WTC11 (cell line): ENCODE measurements around the gene GJB2. TPM values are rescaled to one million over a fixed set of nuclear protein-coding genes. Genes with fewer than 3 reads are reported as not detected.
A peak's percentile ranks its signal among the peaks of the same experiment; 100 is the strongest.

Experiments
- ATAC-seq: fragments of 200-7000 bp; cut with Tn5 transposase; 2 replicates; pipeline ENCODE4 v1.10.0; 2021; ENCODE audit warnings: mild to moderate bottlenecking, moderate library complexity
- Bru-seq: library from RNA; stranded (reverse); fragments of 400-500 nt; gene quantifications from one replicate; lab custom pipeline; 2021; lab: Mats Ljungman, UMichigan
- CTCF ChIA-PET: fragments of 300-600 bp; sonication (Branson Sonifier 250); formaldehyde crosslinking; loops from one replicate; lab custom pipeline; 2021; ENCODE audit warnings: antibody characterized with exemption; lab: Charles Lee
- POLR2A ChIA-PET: fragments of 350-600 bp; sonication (Branson Sonifier 250); formaldehyde crosslinking; loops from one replicate; lab custom pipeline; 2021; ENCODE audit warnings: antibody characterized with exemption; lab: Charles Lee
- DNase-seq: peaks from one replicate; pipeline ENCODE4 v3.0.0; 2021; ENCODE audit warnings: low spot score
- H3K27ac Mint-ChIP-seq: 2 replicates; pipeline ENCODE4 v1.8.0; 2021; ENCODE audit warnings: mixed read lengths
- H3K27me3 Mint-ChIP-seq: 2 replicates; pipeline ENCODE4 v1.8.0; 2021; ENCODE audit warnings: low read depth, mild to moderate bottlenecking, moderate library complexity, mixed read lengths
- H3K36me3 Mint-ChIP-seq: 2 replicates; pipeline ENCODE4 v1.8.0; 2021; ENCODE audit warnings: mixed read lengths
- H3K4me1 Mint-ChIP-seq: 2 replicates; pipeline ENCODE4 v1.8.0; 2022; ENCODE audit warnings: mixed read lengths
- H3K4me3 Mint-ChIP-seq: 2 replicates; pipeline ENCODE4 v1.8.0; 2021; ENCODE audit warnings: mild to moderate bottlenecking, moderate library complexity, mixed read lengths
- H3K9me3 Mint-ChIP-seq: 2 replicates; pipeline ENCODE4 v1.8.0; 2021; ENCODE audit warnings: mixed read lengths
- AFF4 ChIP-seq: sonication (generic); formaldehyde crosslinking; IDR thresholded peaks from 2 replicates; pipeline ENCODE4 v1.8.1; 2023; ENCODE audit warnings: mild to moderate bottlenecking, missing genetic modification reagents, borderline replicate concordance
- ATF2 ChIP-seq: sonication (generic); formaldehyde crosslinking; IDR thresholded peaks from 2 replicates; pipeline ENCODE4 v1.8.1; 2022; ENCODE audit warnings: low read depth, missing genetic modification reagents, borderline replicate concordance
- CREB1 ChIP-seq: sonication (generic); formaldehyde crosslinking; IDR thresholded peaks from 2 replicates; pipeline ENCODE4 v1.8.0; 2023; ENCODE audit warnings: mild to moderate bottlenecking, missing genetic modification reagents
- E2F5 ChIP-seq: sonication (generic); formaldehyde crosslinking; IDR thresholded peaks from 2 replicates; pipeline ENCODE4 v1.8.1; 2022; ENCODE audit warnings: mild to moderate bottlenecking, moderate library complexity, missing genetic modification reagents
- EMX1 ChIP-seq: fragments of 250-450 bp; sonication (Bioruptor Pico); IDR thresholded peaks from 2 replicates; pipeline ENCODE4 v1.8.0; 2021; ENCODE audit warnings: mild to moderate bottlenecking
- ETV6 ChIP-seq: sonication (generic); formaldehyde crosslinking; IDR thresholded peaks from 2 replicates; pipeline ENCODE4 v1.8.1; 2022; ENCODE audit warnings: mild to moderate bottlenecking, missing genetic modification reagents
- IRF2 ChIP-seq: sonication (generic); formaldehyde crosslinking; IDR thresholded peaks from 2 replicates; pipeline ENCODE4 v1.8.0; 2022; ENCODE audit warnings: low read depth, missing genetic modification reagents, borderline replicate concordance
- KAT7 ChIP-seq: sonication (generic); formaldehyde crosslinking; IDR thresholded peaks from 2 replicates; pipeline ENCODE4 v1.8.1; 2023; ENCODE audit warnings: missing genetic modification reagents, mild to moderate bottlenecking, borderline replicate concordance
- RORB ChIP-seq: fragments of 250-450 bp; sonication (Bioruptor Pico); IDR thresholded peaks from 2 replicates; pipeline ENCODE4 v1.9.0; 2021; ENCODE audit warnings: mild to moderate bottlenecking
- TCF7 ChIP-seq: sonication (generic); formaldehyde crosslinking; IDR thresholded peaks from 2 replicates; pipeline ENCODE4 v1.8.0; 2022; ENCODE audit warnings: mild to moderate bottlenecking, low read depth, missing genetic modification reagents, moderate library complexity
- ZBTB43 ChIP-seq: sonication (generic); formaldehyde crosslinking; IDR thresholded peaks from 2 replicates; pipeline ENCODE4 v1.8.1; 2023; ENCODE audit warnings: mild to moderate bottlenecking, missing genetic modification reagents
- ZNF219 ChIP-seq: sonication (generic); formaldehyde crosslinking; IDR thresholded peaks from 2 replicates; pipeline ENCODE4 v1.8.0; 2023; ENCODE audit warnings: missing genetic modification reagents, mild to moderate bottlenecking, borderline replicate concordance
- ZNF232 ChIP-seq: sonication (generic); formaldehyde crosslinking; IDR thresholded peaks from 2 replicates; pipeline ENCODE4 v1.8.0; 2022; ENCODE audit warnings: mild to moderate bottlenecking, missing genetic modification reagents
- ZNF423 ChIP-seq: fragments of 250-450 bp; sonication (Bioruptor Pico); IDR thresholded peaks from 2 replicates; pipeline ENCODE4 v2.1.2; 2022; ENCODE audit warnings: mild to moderate bottlenecking, moderate library complexity
- long read RNA-seq, 3 experiments: library from RNA in 1 of 3; library from capped mRNA in 1 of 3; library from polyadenylated mRNA in 1 of 3; unstranded in 2 of 3; stranded (forward) in 1 of 3; transcript quantifications; one replicate each; pipeline ENCODE4 v2.0.0, GENCODE V29; 2021
- total RNA-seq: library from RNA; stranded (reverse); gene quantifications from 3 replicates; pipeline ENCODE4 v1.2.3, GENCODE V29; 2021
- TF ChIP-seq, protein P1 (sequence below): fragments of 250-450 bp; sonication (Bioruptor Pico); IDR thresholded peaks from 2 replicates; pipeline ENCODE4 v1.8.0; 2021; ENCODE audit warnings: mild to moderate bottlenecking
- TF ChIP-seq, protein P2 (sequence below): fragments of 250-450 bp; sonication (Bioruptor Pico); IDR thresholded peaks from 2 replicates; pipeline ENCODE4 v1.9.0; 2021; ENCODE audit warnings: mild to moderate bottlenecking, borderline replicate concordance

The GJB2 gene
- total RNA-seq = 0.11 TPM in 2 of 3 replicates, not detected in the other
- percentile 25 among the genes with signal in this experiment for Bru-seq, nascent RNA
- long read RNA-seq, experiment 1, partial matches to known transcripts = 0 of 2 reads
- long read RNA-seq, experiment 1, other reads (novel, unspliced or antisense) = 0 of 2 reads
- long read RNA-seq, experiment 2 = 0 reads
- long read RNA-seq, experiment 3 = 0 reads

- no peaks in the 10 kb centered on the region for H3K36me3 Mint-ChIP-seq
- ATAC-seq = no peak; the same call in 1 of the 2 replicates
- no peaks in the 10 kb centered on the region for H3K9me3 Mint-ChIP-seq
- H3K27ac Mint-ChIP-seq = no peak within 1 kb of the TSS
- ChIA-PET CTCF (interaction anchor here (0.5 to 2.2 kb wide), 6 partner anchors 36 to 1051 kb away, joined by 3 to 9 read pairs (median 4); no protein-coding TSS in a partner anchor), POLR2A (no interaction called here)
- TF ChIP-seq, protein P1, sequence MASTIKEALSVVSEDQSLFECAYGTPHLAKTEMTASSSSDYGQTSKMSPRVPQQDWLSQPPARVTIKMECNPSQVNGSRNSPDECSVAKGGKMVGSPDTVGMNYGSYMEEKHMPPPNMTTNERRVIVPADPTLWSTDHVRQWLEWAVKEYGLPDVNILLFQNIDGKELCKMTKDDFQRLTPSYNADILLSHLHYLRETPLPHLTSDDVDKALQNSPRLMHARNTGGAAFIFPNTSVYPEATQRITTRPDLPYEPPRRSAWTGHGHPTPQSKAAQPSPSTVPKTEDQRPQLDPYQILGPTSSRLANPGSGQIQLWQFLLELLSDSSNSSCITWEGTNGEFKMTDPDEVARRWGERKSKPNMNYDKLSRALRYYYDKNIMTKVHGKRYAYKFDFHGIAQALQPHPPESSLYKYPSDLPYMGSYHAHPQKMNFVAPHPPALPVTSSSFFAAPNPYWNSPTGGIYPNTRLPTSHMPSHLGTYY (CRISPR knock-in tag) = no peak
- TF ChIP-seq TCF7 = no peak
- no peak for TF ChIP-seq ZNF232 (CRISPR knock-in tag)
- TF ChIP-seq EMX1 (CRISPR knock-in tag) = no peak
- no peak for TF ChIP-seq CREB1 (CRISPR knock-in tag)
- H3K4me3 Mint-ChIP-seq = peak within 1 kb of the TSS; percentile 68
- H3K4me1 Mint-ChIP-seq = peaks cover 18% of the 10 kb centered on the region
- peak; percentile 28 for DNase-seq
- peaks cover 92% of the 10 kb centered on the region for H3K27me3 Mint-ChIP-seq
Measured at GRCh38 chr13:20192836-20193161, at the start of gene GJB2. Gene GJB2, minus strand, starts transcription at chr13:20192938. Its CDS starts 3,357 bp downstream, at chr13:20189581.

- H3K9me3 Mint-ChIP-seq = peaks cover 22% of the 10 kb centered on the region
- no peaks in the 10 kb centered on the region for H3K4me1 Mint-ChIP-seq
- H3K27me3 Mint-ChIP-seq = peaks cover 8% of the 10 kb centered on the region; the same call in 1 of the 2 replicates
- H3K27ac Mint-ChIP-seq = no peak overlapping the region
- ChIA-PET CTCF (interaction anchor here (1.2 kb wide), 2 partner anchors 44 to 251 kb away, joined by 3 to 5 read pairs; no protein-coding TSS in a partner anchor), POLR2A (no interaction called here)
- ATAC-seq (no peak), DNase-seq (no peak)
- H3K4me3 Mint-ChIP-seq = no peak overlapping the region
- H3K36me3 Mint-ChIP-seq = peaks cover 10% of the 10 kb centered on the region
- TF ChIP-seq ZBTB43 (CRISPR knock-in tag) (no peak), ATF2 (CRISPR knock-in tag) (no peak), ZNF423 (CRISPR knock-in tag) (no peak), IRF2 (CRISPR knock-in tag) (no peak), E2F5 (CRISPR knock-in tag) (no peak)
Measured at GRCh38 chr13:20241593-20241992, 48.9 kb upstream of the GJB2 start.

DNA sequence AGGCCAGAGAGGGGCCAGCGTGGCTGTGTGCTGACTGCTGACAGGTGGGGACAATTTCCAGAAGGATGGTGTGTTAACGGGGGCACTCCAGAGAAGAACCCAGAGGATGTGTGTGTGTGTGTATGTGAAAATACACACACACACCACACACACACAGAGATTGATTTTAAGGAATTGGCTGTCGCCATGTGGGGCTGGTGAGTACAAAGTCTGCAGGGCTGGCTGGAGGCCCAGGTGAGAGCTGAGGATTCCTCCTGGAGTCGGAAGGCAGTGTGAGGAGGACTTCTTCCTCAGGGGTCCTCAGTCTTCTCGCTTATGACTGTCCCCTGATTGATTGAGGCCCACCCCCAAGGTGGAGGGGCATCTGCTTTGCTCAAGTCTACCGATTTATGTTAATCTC is 47.0 kb upstream of the GJB2 start:
- peaks cover 10% of the 10 kb centered on the region for H3K36me3 Mint-ChIP-seq
- ATAC-seq = no peak
- peaks cover 17% of the 10 kb centered on the region for H3K27me3 Mint-ChIP-seq
- peaks cover 21% of the 10 kb centered on the region for H3K9me3 Mint-ChIP-seq
- H3K4me1 Mint-ChIP-seq = no peaks in the 10 kb centered on the region
- POLR2A ChIA-PET = no interaction called here
- CTCF ChIA-PET = no interaction called here
- no peak for DNase-seq
- no peak overlapping the region for H3K27ac Mint-ChIP-seq
- no peak overlapping the region for H3K4me3 Mint-ChIP-seq
- TF ChIP-seq AFF4 (no peak), ZNF423 (CRISPR knock-in tag) (no peak), RORB (CRISPR knock-in tag) (no peak), ZNF219 (no peak), ETV6 (no peak), KAT7 (CRISPR knock-in tag) (no peak)
- TF ChIP-seq, protein P2, sequence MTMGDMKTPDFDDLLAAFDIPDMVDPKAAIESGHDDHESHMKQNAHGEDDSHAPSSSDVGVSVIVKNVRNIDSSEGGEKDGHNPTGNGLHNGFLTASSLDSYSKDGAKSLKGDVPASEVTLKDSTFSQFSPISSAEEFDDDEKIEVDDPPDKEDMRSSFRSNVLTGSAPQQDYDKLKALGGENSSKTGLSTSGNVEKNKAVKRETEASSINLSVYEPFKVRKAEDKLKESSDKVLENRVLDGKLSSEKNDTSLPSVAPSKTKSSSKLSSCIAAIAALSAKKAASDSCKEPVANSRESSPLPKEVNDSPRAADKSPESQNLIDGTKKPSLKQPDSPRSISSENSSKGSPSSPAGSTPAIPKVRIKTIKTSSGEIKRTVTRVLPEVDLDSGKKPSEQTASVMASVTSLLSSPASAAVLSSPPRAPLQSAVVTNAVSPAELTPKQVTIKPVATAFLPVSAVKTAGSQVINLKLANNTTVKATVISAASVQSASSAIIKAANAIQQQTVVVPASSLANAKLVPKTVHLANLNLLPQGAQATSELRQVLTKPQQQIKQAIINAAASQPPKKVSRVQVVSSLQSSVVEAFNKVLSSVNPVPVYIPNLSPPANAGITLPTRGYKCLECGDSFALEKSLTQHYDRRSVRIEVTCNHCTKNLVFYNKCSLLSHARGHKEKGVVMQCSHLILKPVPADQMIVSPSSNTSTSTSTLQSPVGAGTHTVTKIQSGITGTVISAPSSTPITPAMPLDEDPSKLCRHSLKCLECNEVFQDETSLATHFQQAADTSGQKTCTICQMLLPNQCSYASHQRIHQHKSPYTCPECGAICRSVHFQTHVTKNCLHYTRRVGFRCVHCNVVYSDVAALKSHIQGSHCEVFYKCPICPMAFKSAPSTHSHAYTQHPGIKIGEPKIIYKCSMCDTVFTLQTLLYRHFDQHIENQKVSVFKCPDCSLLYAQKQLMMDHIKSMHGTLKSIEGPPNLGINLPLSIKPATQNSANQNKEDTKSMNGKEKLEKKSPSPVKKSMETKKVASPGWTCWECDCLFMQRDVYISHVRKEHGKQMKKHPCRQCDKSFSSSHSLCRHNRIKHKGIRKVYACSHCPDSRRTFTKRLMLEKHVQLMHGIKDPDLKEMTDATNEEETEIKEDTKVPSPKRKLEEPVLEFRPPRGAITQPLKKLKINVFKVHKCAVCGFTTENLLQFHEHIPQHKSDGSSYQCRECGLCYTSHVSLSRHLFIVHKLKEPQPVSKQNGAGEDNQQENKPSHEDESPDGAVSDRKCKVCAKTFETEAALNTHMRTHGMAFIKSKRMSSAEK (CRISPR knock-in tag) = no peak
